CD8-positive, alpha-beta memory T cell (primary cell): ENCODE measurements around the gene MOGAT1. TPM values are rescaled to one million over a fixed set of nuclear protein-coding genes. Genes with fewer than 3 reads are reported as not detected.
"Not testable (repeated sequence)": the region's sequence is repeated elsewhere in the genome, so short reads cannot be mapped to it uniquely, and the experiment has no call there.

Experiments
- CTCF ChIA-PET: fragments of 350-600 bp; sonication (Branson Sonifier 250); formaldehyde crosslinking; loops from one replicate; lab custom pipeline; 2021; ENCODE audit warnings: antibody characterized with exemption; lab: Charles Lee
- POLR2A ChIA-PET: fragments of 350-600 bp; sonication (Branson Sonifier 250); formaldehyde crosslinking; loops from one replicate; lab custom pipeline; 2021; ENCODE audit warnings: antibody characterized with exemption; lab: Charles Lee
- DNase-seq, 5 donors: peaks; one replicate each; pipeline versions ENCODE4 v3.0.0 to v3.0.0-alpha.2; 2020 to 2022; ENCODE audit warnings: mixed read lengths in 1 of 5
- H3K27ac ChIP-seq: one replicate; pipeline ENCODE4 v1.7.0; 2013; ENCODE audit warnings: low read depth, mild to moderate bottlenecking, low read length, moderate library complexity
- H3K27me3 ChIP-seq: 2 replicates; pipeline ENCODE4 v1.7.0; 2013; ENCODE audit warnings: low read length, mild to moderate bottlenecking; ENCODE audit not compliant: insufficient read depth, poor library complexity, severe bottlenecking
- H3K36me3 ChIP-seq: 2 replicates; pipeline ENCODE4 v1.7.0; 2013; ENCODE audit warnings: mild to moderate bottlenecking, low read length, moderate library complexity; ENCODE audit not compliant: insufficient read depth
- H3K4me1 ChIP-seq: 2 replicates; pipeline ENCODE4 v1.7.0; 2013; ENCODE audit warnings: mild to moderate bottlenecking, low read length, moderate library complexity; ENCODE audit not compliant: insufficient read depth
- H3K4me3 ChIP-seq: 2 replicates; pipeline ENCODE4 v1.7.0; 2013; ENCODE audit warnings: mild to moderate bottlenecking, low read length
- H3K9me3 ChIP-seq: 2 replicates; pipeline ENCODE4 v1.7.0; 2013; ENCODE audit warnings: mild to moderate bottlenecking, low read length
- H3K27ac Mint-ChIP-seq, 8 donors: one replicate each; pipeline ENCODE4 v1.8.0; 2020 to 2021; ENCODE audit warnings: mixed read lengths in 8 of 8, mild to moderate bottlenecking in 6 of 8, inconsistent platforms in 3 of 8, moderate library complexity in 3 of 8
- H3K27me3 Mint-ChIP-seq, 2 donors: one replicate each; pipeline ENCODE4 v1.8.0; 2020 to 2021; ENCODE audit warnings: mixed read lengths in 2 of 2, mild to moderate bottlenecking in 1 of 2, moderate library complexity in 1 of 2
- H3K36me3 Mint-ChIP-seq, 3 donors: one replicate each; pipeline ENCODE4 v1.8.0; 2020 to 2021; ENCODE audit warnings: mixed read lengths in 3 of 3, inconsistent platforms in 1 of 3, mild to moderate bottlenecking in 1 of 3
- H3K4me1 Mint-ChIP-seq, 3 donors: one replicate each; pipeline ENCODE4 v1.8.0; 2020 to 2021; ENCODE audit warnings: mixed read lengths in 3 of 3, inconsistent platforms in 1 of 3, mild to moderate bottlenecking in 1 of 3
- H3K4me3 Mint-ChIP-seq, 7 donors: one replicate each; pipeline ENCODE4 v1.8.0; 2020 to 2021; ENCODE audit warnings: mixed read lengths in 7 of 7, mild to moderate bottlenecking in 6 of 7, moderate library complexity in 4 of 7, inconsistent platforms in 2 of 7
- H3K9me3 Mint-ChIP-seq, 5 donors: one replicate each; pipeline ENCODE4 v1.8.0; 2020 to 2022; ENCODE audit warnings: mixed read lengths in 5 of 5, mild to moderate bottlenecking in 3 of 5, moderate library complexity in 2 of 5, inconsistent platforms in 1 of 5
- polyA plus RNA-seq: library from polyadenylated mRNA; unstranded; fragments of 300-500 nt; fragmentation: Illumina TruSeq; gene quantifications from one replicate; pipeline ENCODE4 v1.2.3, GENCODE V29; 2021
- total RNA-seq, 2 experiments: library from RNA; stranded (reverse); gene quantifications; one replicate each; pipeline ENCODE4 v1.2.3, GENCODE V29; 2021

Gene MOGAT1
- total and polyA plus RNA-seq, 3 experiments from 2014 or later, result not detected

GRCh38 chr2:222693413-222693812 lies 22.0 kb downstream of the MOGAT1 start:
- H3K36me3 Mint-ChIP-seq, H3K27ac Mint-ChIP-seq, H3K4me1 Mint-ChIP-seq, H3K4me1 ChIP-seq, POLR2A ChIA-PET, H3K9me3 ChIP-seq, H3K36me3 ChIP-seq, H3K27ac ChIP-seq, H3K9me3 Mint-ChIP-seq, H3K4me3 ChIP-seq, CTCF ChIA-PET, H3K4me3 Mint-ChIP-seq, DNase-seq, H3K27me3 ChIP-seq: not testable (repeated sequence)
- peaks cover 4 to 17% of the 10 kb centered on the region in 2 donors for H3K27me3 Mint-ChIP-seq

- H3K27ac Mint-ChIP-seq, result no peak overlapping the region
- H3K27me3 Mint-ChIP-seq, result peaks cover 7 to 21% of the 10 kb centered on the region in 2 donors
- DNase-seq, result no peak
- H3K9me3 Mint-ChIP-seq, result no peaks in the 10 kb centered on the region
- Histone ChIP-seq H3K4me1 (no peaks in the 10 kb centered on the region), H3K4me3 (no peak overlapping the region), H3K36me3 (no peaks in the 10 kb centered on the region), H3K9me3 (no peaks in the 10 kb centered on the region), H3K27me3 (no peaks in the 10 kb centered on the region), H3K27ac (no peak overlapping the region)
- H3K4me1 Mint-ChIP-seq, result peaks cover 2 to 6% (median 3%) of the 10 kb centered on the region in 3 donors
- ChIA-PET POLR2A (interaction anchor here (0.6 kb wide), 1 partner anchor 1248 kb away, joined by 4 read pairs; no protein-coding TSS in a partner anchor), CTCF (no interaction called here)
- H3K36me3 Mint-ChIP-seq, result no peaks in the 10 kb centered on the region
- H3K4me3 Mint-ChIP-seq, result no peak overlapping the region
Measured at GRCh38 chr2:222693837-222694236, 22.4 kb downstream of the MOGAT1 start.

DNA sequence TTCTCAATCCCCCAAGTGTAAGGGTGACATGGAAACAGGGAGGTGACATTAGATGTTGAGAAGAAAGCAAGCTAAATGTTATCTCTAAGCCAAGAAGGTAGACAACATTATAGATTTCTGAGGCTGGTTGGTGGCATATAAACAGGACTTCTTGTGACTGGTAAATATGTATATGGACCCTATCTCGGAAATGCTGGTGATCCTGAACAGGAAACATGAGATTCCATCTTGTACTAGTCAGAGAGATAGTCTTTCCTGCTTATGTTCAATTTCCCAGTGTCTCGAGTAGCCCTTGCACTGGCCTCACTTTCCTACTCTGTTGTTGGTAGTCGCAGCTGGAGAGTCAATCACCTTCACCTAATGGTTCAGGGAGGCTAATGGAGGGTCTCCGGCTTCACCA lies 26.8 kb downstream of the MOGAT1 start:
- Histone ChIP-seq H3K27ac (no peak overlapping the region), H3K9me3 (no peaks in the 10 kb centered on the region), H3K27me3 (no peaks in the 10 kb centered on the region), H3K4me3 (no peak overlapping the region), H3K36me3 (no peaks in the 10 kb centered on the region), H3K4me1 (no peaks in the 10 kb centered on the region)
- Mint-ChIP-seq H3K36me3 (no peaks in the 10 kb centered on the region), H3K4me3 (no peak overlapping the region), H3K27me3 (peaks cover 13 to 45% of the 10 kb centered on the region in 2 donors), H3K27ac (no peak overlapping the region), H3K9me3 (no peaks in the 10 kb centered on the region), H3K4me1 (peaks cover 8 to 13% (median 9%) of the 10 kb centered on the region in 3 donors)
- ChIA-PET CTCF (interaction anchor here (2.6 kb wide), 1 partner anchor 8 kb away, joined by 13 read pairs; no protein-coding TSS in a partner anchor), POLR2A (no interaction called here)
- DNase-seq, result no peak

DNA sequence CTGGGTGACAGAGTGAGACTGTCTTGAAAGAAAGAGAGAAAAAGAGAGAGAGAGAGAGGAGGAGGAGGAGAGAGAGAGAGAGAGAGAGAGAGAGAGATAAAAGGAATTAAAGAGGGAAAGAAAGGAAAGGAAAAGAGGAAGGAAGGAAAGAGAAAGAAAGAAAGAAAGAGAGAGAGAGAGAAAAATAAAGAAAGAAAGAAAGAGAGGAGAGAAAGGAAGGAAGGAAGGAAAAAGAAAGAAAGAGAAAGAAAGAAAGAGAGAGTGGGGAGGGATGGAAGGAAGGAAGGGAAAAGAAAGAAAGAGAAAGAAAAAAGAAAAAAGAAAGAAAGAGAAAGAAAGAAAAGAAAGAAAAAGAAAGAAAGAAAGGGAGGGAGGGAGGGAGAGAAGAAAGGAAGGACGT lies 29.8 kb downstream of the MOGAT1 start:
- Mint-ChIP-seq H3K4me1 (peaks cover 8 to 13% (median 9%) of the 10 kb centered on the region in 3 donors), H3K36me3 (no peaks in the 10 kb centered on the region), H3K4me3 (peak overlapping the region in 1 of 7 donors; percentile 72), H3K9me3 (no peaks in the 10 kb centered on the region), H3K27ac (peak overlapping the region in 2 of 8 donors; percentile 23 to 84), H3K27me3 (peaks cover 24 to 64% of the 10 kb centered on the region in 2 donors)
- H3K4me1 ChIP-seq, result no peaks in the 10 kb centered on the region
- DNase-seq, result no peak
- H3K27ac ChIP-seq, result no peak overlapping the region
- no peaks in the 10 kb centered on the region for H3K27me3 ChIP-seq
- POLR2A ChIA-PET, result no interaction called here
- CTCF ChIA-PET, result no interaction called here
- no peak overlapping the region for H3K4me3 ChIP-seq
- no peaks in the 10 kb centered on the region for H3K9me3 ChIP-seq
- no peaks in the 10 kb centered on the region for H3K36me3 ChIP-seq

GRCh38 chr2:222701721-222702131 lies 30.3 kb downstream of the MOGAT1 start:
- ChIA-PET POLR2A (no interaction called here), CTCF (no interaction called here)
- no peaks in the 10 kb centered on the region for H3K36me3 Mint-ChIP-seq
- no peaks in the 10 kb centered on the region for H3K27me3 ChIP-seq
- no peaks in the 10 kb centered on the region for H3K4me1 ChIP-seq
- peak overlapping the region in 1 of 7 donors; percentile 72 for H3K4me3 Mint-ChIP-seq
- H3K4me1 Mint-ChIP-seq, result peaks cover 8 to 13% (median 9%) of the 10 kb centered on the region in 3 donors
- H3K4me3 ChIP-seq, result no peak overlapping the region
- H3K27ac Mint-ChIP-seq, result peak overlapping the region in 3 of 8 donors; percentile 1 to 34 (median 30)
- no peak overlapping the region for H3K27ac ChIP-seq
- peak in 1 of 5 donors; percentile 32 for DNase-seq
- peaks cover 28 to 63% of the 10 kb centered on the region in 2 donors for H3K27me3 Mint-ChIP-seq
- no peaks in the 10 kb centered on the region for H3K9me3 Mint-ChIP-seq
- no peaks in the 10 kb centered on the region for H3K9me3 ChIP-seq
- no peaks in the 10 kb centered on the region for H3K36me3 ChIP-seq

GRCh38 chr2:222703091-222703490 lies 31.6 kb downstream of the MOGAT1 start:
- no peak overlapping the region for H3K27ac Mint-ChIP-seq
- H3K9me3 ChIP-seq, result no peaks in the 10 kb centered on the region
- no peaks in the 10 kb centered on the region for H3K36me3 ChIP-seq
- CTCF ChIA-PET, result interaction anchor here (1.3 kb wide), 1 partner anchor 12 kb away, joined by 6 read pairs; no protein-coding TSS in a partner anchor
- no peak overlapping the region for H3K27ac ChIP-seq
- no peaks in the 10 kb centered on the region for H3K4me1 ChIP-seq
- H3K36me3 Mint-ChIP-seq, result no peaks in the 10 kb centered on the region
- no peaks in the 10 kb centered on the region for H3K9me3 Mint-ChIP-seq
- H3K27me3 Mint-ChIP-seq, result peaks cover 30 to 65% of the 10 kb centered on the region in 2 donors
- H3K4me3 Mint-ChIP-seq, result no peak overlapping the region
- DNase-seq, result no peak
- POLR2A ChIA-PET, result interaction anchor here (0.6 kb wide), 1 partner anchor 19 kb away, joined by 3 read pairs; no protein-coding TSS in a partner anchor
- no peak overlapping the region for H3K4me3 ChIP-seq
- H3K4me1 Mint-ChIP-seq, result peaks cover 8 to 13% (median 9%) of the 10 kb centered on the region in 3 donors
- no peaks in the 10 kb centered on the region for H3K27me3 ChIP-seq

GRCh38 chr2:222703886-222704285 lies 32.4 kb downstream of the MOGAT1 start:
- Mint-ChIP-seq H3K9me3 (no peaks in the 10 kb centered on the region), H3K4me3 (no peak overlapping the region), H3K4me1 (peaks cover 8 to 13% (median 9%) of the 10 kb centered on the region in 3 donors), H3K27me3 (peaks cover 26 to 62% of the 10 kb centered on the region in 2 donors), H3K36me3 (no peaks in the 10 kb centered on the region), H3K27ac (no peak overlapping the region)
- ChIA-PET CTCF (interaction anchor here (0.8 to 1.3 kb wide), 2 partner anchors 13 to 34 kb away, joined by 3 to 6 read pairs; no protein-coding TSS in a partner anchor), POLR2A (interaction anchor here (0.6 kb wide), 1 partner anchor 18 kb away, joined by 3 read pairs; no protein-coding TSS in a partner anchor)
- Histone ChIP-seq H3K4me1 (no peaks in the 10 kb centered on the region), H3K36me3 (no peaks in the 10 kb centered on the region), H3K4me3 (no peak overlapping the region), H3K9me3 (no peaks in the 10 kb centered on the region), H3K27ac (no peak overlapping the region), H3K27me3 (no peaks in the 10 kb centered on the region)
- no peak for DNase-seq

DNA sequence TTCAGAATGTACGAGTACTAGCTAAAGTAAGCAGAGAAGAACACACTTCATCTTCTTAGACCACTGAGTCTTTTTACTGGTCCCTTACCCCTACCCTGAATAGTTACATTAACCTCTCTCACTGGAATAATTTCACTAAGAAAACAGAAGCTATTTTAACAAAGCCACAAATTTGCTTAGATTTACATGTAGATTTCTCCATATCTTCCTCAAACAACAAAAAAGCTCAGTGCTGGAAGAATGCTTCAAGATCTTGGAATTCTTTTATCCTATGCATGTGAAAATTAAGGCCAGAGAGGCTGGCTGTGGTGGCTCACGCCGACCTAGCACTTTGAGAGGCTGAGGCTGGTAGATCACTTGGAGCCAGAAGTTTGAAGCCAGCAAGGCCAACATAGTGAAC lies 35.2 kb downstream of the MOGAT1 start:
- Histone ChIP-seq H3K9me3 (no peaks in the 10 kb centered on the region), H3K4me3 (no peak overlapping the region), H3K27ac (no peak overlapping the region), H3K27me3 (no peaks in the 10 kb centered on the region), H3K4me1 (no peaks in the 10 kb centered on the region), H3K36me3 (no peaks in the 10 kb centered on the region)
- H3K27me3 Mint-ChIP-seq, result peaks cover 27 to 67% of the 10 kb centered on the region in 2 donors
- no peak for DNase-seq
- H3K27ac Mint-ChIP-seq, result no peak overlapping the region
- no peaks in the 10 kb centered on the region for H3K36me3 Mint-ChIP-seq
- no peak overlapping the region for H3K4me3 Mint-ChIP-seq
- CTCF ChIA-PET, result interaction anchor here (3.1 to 4.6 kb wide), 2 partner anchors 16 to 196 kb away, joined by 18 to 28 read pairs; no protein-coding TSS in a partner anchor
- no peaks in the 10 kb centered on the region for H3K9me3 Mint-ChIP-seq
- peaks cover 5 to 8% (median 6%) of the 10 kb centered on the region in 3 donors for H3K4me1 Mint-ChIP-seq
- POLR2A ChIA-PET, result no interaction called here
